GM20431 (cell line): ENCODE results near the gene XIRP2.
"Not testable (repeated sequence)": the region's sequence is repeated elsewhere in the genome, so short reads cannot be mapped to it uniquely, and the experiment has no call there.

ENCODE experiments used
- in situ Hi-C: fragments of 300-500 bp; cut with MseI, MboI; formaldehyde crosslinking; loops from one replicate; pipeline ENCODE4 v1.15.0; 2020; ENCODE audit warnings: low sequenced_read_pairs; ENCODE audit not compliant: unreplicated experiment

Gene XIRP2

DNA sequence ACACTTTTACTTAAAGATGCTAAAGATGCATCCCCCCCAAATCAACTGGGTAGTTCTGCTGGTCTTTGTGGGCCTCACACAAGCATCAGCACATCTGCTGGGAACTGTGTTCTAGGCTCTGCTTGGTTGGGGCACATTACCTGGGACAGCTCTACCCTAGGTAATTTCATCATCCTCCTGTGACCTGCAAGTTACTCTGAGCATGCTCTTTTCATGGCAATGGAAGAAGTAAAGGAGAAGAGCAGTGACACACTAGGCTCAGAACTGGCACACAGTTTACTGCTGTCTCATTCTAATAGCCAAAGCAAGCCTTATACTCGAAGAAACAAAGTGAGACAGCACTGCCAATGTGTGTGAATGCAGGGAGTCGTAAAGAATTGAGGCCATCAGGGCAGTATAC is 376.7 kb downstream of the XIRP2 start:
- in situ Hi-C loops = no loop called here

DNA sequence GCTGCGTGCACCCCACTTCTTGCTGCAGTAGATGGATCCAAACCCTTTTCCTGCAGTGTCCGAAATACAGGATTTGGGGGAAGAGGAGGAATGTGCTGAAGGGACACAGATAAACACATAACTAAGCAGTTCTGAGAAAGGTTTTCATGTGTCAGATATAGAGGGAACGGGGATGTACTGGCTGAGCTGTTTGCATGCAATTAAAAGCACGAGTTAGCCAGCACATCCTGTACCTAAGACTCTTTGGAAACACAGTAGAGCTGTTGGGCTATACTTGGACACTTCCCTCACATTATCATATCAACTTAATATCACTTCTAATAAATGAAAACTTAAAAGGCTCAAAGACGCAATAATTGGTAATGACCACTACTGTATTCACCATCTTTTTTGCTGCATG is 377.4 kb downstream of the XIRP2 start:
- in situ Hi-C loops = no loop called here

DNA sequence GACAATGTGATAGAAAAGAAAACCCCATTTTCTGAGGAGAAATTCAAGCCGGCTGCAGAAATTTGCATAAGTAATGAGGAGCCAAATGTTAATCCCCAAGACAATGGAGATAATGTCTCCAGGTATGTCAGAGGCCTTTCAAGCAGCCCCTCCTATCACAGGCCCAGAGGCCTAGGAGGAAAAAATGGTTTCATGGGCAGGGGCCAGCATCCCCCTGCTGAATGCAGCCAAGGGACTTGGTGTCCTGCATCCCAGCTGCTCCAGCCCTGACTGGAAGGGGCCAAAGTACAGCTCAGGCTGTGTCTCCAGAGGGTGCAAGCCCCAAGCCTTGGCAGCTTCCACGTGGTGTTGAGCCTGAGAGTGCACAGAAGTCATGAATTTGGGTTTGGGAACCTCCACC is 380.0 kb downstream of the XIRP2 start:
- in situ Hi-C loops = not testable (repeated sequence)

DNA sequence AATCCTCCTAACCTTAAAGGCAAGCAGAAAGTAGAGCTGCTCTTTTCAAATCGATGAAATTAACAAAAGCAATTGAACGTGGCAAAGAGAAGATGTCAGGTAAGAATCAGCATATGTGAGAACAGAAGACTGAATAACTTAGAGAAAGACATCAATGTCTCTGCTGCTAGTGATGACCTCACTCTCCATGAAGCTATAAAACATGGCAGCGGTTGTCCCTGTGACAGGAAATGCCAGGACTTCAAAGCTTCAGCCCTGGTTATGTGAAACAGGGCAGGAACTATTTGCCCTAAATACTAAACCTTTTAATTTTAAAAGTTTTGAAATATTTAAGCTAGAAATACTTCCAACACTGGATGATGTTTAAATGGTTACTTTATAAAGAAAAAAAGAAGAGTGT is 383.7 kb downstream of the XIRP2 start:
- in situ Hi-C loops = no loop called here

DNA sequence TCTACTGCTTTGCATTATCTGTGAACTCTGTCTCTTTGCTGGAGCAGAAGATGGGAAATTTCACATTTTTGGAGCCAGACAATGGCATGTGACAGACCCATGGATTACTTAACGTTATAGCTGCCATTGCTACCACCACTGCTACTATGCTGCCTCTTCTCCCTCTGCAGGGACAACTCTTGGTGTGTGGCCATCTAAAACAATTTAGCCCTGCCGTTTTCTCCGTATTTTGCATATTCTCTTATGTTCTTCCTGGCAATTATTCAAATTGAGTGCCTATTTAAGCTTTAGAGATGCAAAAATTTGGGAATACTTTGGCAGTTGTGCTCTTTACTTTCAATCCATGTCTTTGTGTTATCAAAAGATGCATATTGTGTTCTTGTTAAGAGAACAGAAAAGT is 386.8 kb downstream of the XIRP2 start:
- in situ Hi-C loops = no loop called here

DNA sequence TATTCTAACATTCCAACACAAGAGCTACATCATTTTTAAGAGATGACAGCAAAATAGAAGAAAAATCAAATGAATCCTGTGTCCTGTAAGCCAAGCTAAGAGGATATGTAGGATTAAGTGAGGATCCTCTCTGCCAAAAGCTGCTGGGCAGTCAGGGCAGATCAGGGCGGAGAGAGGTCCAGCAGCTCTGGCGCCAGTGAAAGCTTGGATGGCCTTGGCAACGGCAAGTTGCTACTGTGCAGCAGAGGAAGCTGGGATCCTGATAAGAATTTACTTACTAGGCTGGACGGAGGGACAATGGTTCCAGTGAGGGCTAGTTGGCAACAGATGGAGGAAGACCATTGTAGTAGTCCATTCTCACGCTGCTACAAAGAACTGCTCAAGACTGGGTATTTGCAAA is 391.5 kb downstream of the XIRP2 start:
- in situ Hi-C loops = no loop called here

DNA sequence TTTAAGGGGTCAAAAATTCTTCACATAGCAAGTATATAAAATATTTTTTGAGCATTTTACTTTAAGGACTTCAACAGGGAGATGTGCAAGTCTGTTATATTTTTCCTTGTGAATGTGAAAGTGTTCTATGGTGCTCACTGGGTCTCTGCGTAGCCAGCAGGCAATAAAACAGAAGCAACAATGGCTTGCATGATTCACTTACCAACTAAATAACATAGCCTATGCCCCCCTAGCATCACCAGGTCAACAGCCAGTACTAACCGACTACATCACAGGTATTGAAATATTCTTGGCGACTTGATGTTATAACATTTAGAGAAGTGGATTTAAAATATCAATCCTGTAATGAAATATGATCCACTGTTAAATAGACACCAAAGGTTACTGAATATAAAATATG is 398.9 kb downstream of the XIRP2 start:
- in situ Hi-C loops = no loop called here

DNA sequence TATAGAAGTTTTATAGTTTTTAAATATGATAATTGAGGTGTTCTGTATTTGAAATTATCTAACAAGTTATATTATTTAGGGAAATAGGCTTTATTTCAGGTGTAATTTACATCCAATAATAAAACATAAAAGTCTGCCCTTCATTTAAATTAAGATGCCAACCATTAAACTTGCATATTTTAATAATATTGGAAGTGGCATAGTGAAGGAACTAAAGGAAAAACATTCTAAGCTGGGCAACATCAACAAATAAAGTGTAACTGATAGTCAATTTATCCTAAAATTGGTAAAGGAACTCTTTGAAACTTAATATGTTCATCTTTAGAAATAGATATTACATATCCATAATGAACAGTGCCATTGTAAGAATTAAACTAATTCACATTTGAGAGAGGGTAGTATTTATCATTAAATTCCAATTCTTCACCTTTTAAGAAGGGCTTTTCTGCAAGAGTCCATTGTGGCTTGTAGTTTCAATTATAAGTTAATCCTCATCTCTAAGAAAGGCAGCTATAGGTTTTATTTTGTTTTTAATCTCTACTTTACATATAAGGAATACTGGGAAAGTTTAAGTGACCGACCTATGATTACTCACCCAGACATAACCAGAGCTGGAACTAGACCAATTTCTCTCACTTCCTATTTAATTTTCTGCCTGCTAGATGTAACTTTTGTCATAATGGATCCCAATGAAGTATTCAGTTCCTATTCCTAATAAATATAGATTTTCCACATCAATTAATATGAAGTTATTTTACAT is 401.6 kb downstream of the XIRP2 start:
- in situ Hi-C loops = no loop called here

DNA sequence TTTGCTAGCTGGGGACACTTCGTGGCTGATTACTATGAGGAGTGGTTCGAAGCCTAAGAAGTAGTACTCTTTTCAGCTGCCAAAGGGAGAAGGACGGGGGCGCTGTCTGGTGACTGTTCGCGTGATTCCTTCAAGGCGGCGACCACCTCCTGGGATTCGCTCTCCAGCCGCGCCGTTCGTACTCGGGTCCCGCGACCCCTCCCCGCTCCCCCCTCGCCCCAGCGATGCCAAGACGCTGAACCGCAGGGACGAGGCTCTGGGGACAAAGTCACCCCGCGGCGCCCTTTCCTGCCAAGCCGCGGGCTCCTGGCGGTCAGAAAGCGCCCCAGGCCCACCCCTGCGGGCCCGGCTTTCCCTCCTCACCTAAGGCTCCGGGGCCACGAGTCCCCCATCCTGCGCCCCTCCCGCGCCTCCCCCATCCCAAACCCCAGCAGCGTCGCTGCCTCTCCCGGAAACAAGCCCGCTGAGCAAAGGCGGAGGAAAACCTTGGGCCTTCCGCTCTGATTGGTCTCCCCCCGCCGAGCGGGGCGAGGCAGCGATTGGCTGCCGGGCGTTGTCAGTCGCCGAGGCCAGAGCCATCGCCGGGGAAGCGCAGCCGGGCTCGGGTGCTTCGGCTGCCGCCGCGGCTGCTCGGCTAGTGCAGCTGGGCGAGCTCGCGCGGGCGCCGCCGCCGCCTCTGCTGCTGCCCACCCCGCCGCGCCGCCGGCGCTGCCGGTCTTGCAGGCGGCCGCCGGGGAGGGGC is 404.3 kb downstream of the XIRP2 start, which contains the start of gene B3GALT1:
Gene B3GALT1 (plus strand): TSS at position 572 of the 742 bp plus-strand sequence.
- in situ Hi-C loops = no loop called here

DNA sequence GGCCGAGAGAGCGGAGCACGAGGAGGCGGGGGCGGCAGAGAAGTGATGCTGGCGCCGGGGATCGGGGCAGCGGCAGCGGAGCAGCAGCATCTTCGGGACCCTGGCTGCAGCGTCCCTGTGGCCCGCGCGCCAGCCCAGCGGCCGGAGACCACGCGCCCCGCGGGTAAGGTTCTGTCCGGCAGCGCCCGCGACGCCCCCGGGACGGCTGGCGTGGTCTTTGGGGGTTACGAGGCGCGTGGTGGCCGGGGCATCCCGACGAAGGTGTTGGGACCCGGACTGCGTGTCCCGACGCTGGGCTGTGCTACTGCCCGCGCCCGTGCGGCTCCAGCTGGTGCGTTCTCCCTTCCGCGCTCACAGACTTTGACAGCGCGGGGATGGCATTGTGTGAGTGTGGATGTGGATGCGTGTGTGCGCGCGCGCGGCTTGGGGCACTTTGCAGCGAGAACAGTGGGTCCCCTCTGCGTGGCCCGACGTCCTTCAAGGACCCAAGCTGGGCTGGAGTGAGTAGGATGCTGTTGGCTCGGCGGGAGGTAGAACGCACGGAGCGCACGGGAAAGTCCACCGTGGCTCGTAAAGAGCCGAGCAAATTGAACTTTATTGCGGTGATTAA is 405.0 kb downstream of the XIRP2 start:
- in situ Hi-C loops = no loop called here

DNA sequence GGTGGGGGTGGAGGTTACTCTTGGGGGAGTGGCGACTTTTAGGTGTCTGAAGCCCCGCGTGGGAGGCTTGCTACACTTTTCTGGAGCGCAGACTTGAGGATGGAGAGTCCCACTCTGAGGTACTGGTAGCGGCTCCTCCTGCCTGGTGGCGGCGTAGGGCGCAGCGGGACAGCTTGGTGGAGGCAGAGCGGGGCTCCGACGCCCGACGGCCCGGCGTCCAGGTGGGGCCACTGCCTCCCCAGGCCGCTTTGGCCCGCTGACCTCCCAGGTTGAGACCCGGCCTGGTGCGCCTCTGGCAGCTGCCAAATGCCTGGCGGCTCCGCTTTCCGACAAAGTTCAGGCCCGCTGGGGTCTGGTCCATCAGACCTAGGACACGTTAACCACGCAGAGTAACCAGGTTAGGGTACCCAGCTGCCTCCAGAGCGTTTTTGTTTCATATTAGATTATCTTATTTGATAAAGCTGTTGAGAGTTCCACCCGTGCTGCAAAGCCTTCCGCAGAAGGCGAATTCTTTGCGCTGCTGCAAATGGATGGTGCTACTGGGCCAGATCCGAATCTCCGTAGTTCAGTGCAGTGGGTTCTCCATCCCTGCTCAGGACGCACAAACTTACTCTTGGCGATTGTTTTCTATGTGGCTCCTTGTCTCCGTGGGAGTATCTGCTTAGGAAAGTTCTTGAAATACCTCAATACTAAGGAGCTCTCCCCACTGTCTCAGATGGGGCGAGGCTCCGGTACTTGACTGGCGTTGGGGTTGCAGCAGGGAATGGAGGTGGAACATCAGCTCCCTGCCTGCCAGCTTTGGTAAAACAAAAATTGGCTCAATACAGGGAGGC is 405.9 kb downstream of the XIRP2 start:
- in situ Hi-C loops = no loop called here

DNA sequence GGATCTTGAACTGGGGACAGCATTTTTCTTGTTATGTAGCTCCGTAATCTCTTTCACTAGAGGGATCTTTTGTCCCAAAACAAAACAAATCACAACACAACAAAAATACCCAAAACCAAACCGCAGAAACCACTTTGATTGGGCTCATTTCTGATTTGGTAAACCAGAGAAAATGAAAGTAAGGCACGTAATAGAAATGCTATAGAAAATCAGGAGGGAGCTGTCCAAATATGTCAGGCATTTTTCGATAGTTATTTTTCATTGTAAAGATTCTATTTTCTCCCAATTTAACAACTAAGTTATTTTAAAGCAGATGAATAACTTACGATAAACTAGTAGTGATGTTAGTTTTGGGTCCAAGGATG is 406.5 kb downstream of the XIRP2 start:
- in situ Hi-C loops = no loop called here

DNA sequence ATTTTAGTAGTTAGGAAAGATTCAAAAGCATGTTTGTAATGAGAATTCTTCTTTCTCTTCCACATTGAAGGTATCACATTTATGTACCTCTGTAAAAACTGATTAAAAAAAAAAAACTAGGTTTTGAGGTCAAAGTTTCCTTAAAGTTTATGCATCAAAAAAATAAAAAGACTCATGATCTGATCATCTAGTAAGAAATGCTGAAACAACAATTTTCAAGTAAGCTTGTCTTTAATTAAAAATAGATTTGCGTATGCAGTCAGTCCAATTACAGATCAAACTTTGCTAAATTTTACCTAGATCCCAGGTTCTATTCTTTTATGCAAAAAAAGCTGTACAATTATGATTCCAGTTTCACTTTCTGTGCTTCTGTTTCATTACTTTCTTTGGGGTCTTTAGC is 409.0 kb downstream of the XIRP2 start:
- in situ Hi-C loops = no loop called here

DNA sequence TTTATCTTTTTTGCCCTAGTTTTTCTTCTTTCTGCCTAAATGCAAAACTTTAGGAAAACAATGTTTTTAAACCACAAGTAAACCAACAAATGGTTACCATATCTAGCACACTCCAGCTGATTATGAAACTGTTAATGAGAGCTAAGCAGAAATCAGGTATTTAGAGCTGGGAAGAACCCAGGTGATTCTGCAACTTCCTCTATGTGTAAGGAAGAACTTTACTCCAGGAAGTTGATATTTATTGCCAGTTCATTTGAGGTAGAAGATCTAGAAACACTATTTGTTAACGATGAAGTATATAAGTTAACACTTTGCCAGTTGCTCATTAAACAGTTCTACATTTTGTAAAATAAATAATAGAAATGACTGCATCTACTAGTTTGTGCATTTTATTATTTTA is 409.7 kb downstream of the XIRP2 start:
- in situ Hi-C loops = no loop called here
